K562 (cell line): ENCODE measurements around the gene PIBF1. TPM values are rescaled to one million over a fixed set of nuclear protein-coding genes. Genes with fewer than 3 reads are reported as not detected.
A peak's percentile ranks its signal among the peaks of the same experiment; 100 is the strongest.

Experiments
- ATAC-seq: fragments of 200-7000 bp; cut with Tn5 transposase; 3 replicates; pipeline ENCODE4 v1.9.1; 2020; ENCODE audit warnings: moderate library complexity
- BruUV-seq: library from RNA; stranded (reverse); fragments of 400-500 nt; replicated peaks from 2 replicates; lab custom pipeline; 2021; lab: Mats Ljungman, UMichigan
- CTCF ChIA-PET: fragments of 300-600 bp; formaldehyde crosslinking; extraction: SDS; loops from one replicate; lab custom pipeline; 2021; ENCODE audit warnings: low intra/inter-chr PET ratio; lab: Yijun Ruan, JAX
- POLR2A ChIA-PET: fragments of 300-600, 350-650 bp; sonication (Branson Sonifier 250); formaldehyde crosslinking; extraction: SDS; loops from one replicate; lab custom pipeline; 2021; ENCODE audit warnings: antibody characterized with exemption, inconsistent platforms; lab: Yijun Ruan, JAX
- DNase-seq, 4 experiments: peaks; one replicate each; pipeline versions ENCODE4 v3.0.0 to v3.0.0-alpha.2; 2011 to 2018; ENCODE audit warnings: low spot score in 3 of 4, mixed read lengths in 3 of 4; ENCODE audit errors: extremely low read depth in 1 of 4
- FAIRE-seq: peaks from 2 replicates; lab custom pipeline; 2011; peaks lifted over from hg19 to GRCh38; lab: Jason Lieb, UNC
- H2AFZ ChIP-seq: 2 replicates; pipeline ENCODE4 v1.6.0; 2011; ENCODE audit warnings: low read depth, low read length, control low read depth, inconsistent platforms
- H3K27ac ChIP-seq: fragments of 200-600 bp; 3 replicates; pipeline ENCODE4 v1.8.0; 2011; ENCODE audit warnings: low read depth, mild to moderate bottlenecking, control low read depth, inconsistent platforms, low read length, moderate library complexity, mixed read lengths; ENCODE audit errors: extremely low read depth
- H3K27me3 ChIP-seq, 2 experiments: fragments of 300-600 bp in 1 of 2; 2 replicates in 1 of 2; 3 replicates in 1 of 2; pipeline versions ENCODE4 v1.6.0 to v1.8.0; 2011; ENCODE audit warnings: inconsistent platforms in 2 of 2, low read length in 2 of 2, mild to moderate bottlenecking in 1 of 2, mixed read lengths in 1 of 2, moderate library complexity in 1 of 2; ENCODE audit not compliant: control insufficient read depth in 2 of 2, insufficient read depth in 2 of 2
- H3K36me3 ChIP-seq: fragments of 300-600 bp; 3 replicates; pipeline ENCODE4 v1.8.0; 2011; ENCODE audit warnings: mild to moderate bottlenecking, low read length, inconsistent platforms; ENCODE audit not compliant: control insufficient read depth, insufficient read depth
- H3K4me1 ChIP-seq, 2 experiments: fragments of 200-600 bp in 1 of 2; replicated peaks in 1 of 2; 2 replicates in 1 of 2; 3 replicates in 1 of 2; pipeline versions ENCODE4 v1.5.1 to v1.8.0; 2011; ENCODE audit warnings: inconsistent platforms in 2 of 2, low read length in 2 of 2, mild to moderate bottlenecking in 1 of 2, mixed read lengths in 1 of 2, moderate library complexity in 1 of 2; ENCODE audit not compliant: control insufficient read depth in 2 of 2, insufficient read depth in 2 of 2
- H3K4me2 ChIP-seq: 2 replicates; pipeline ENCODE4 v1.6.1; 2011; ENCODE audit warnings: low read length, control low read depth, inconsistent platforms, mixed read lengths; ENCODE audit not compliant: insufficient read depth
- H3K4me3 ChIP-seq: fragments of 200-600 bp; sonication (generic), shearing (Covaris generic); 2 replicates; pipeline ENCODE4 v1.5.1; 2016; ENCODE audit warnings: control low read depth, inconsistent platforms
- H3K79me2 ChIP-seq: fragments of 200-600 bp; 3 replicates; pipeline ENCODE4 v1.8.0; 2011; ENCODE audit warnings: low read length, inconsistent platforms; ENCODE audit not compliant: control insufficient read depth, insufficient read depth
- H3K9ac ChIP-seq, 2 experiments: 2 replicates each; pipeline versions ENCODE4 v1.6.0 to v1.6.1; 2011; ENCODE audit warnings: low read depth in 2 of 2, low read length in 2 of 2, control low read depth in 1 of 2, inconsistent platforms in 1 of 2, mild to moderate bottlenecking in 1 of 2, mixed read lengths in 1 of 2; ENCODE audit not compliant: insufficient read depth in 1 of 2
- H3K9me1 ChIP-seq: one replicate; pipeline ENCODE4 v1.6.0; 2011; ENCODE audit warnings: inconsistent platforms, mild to moderate bottlenecking, low read length, moderate library complexity; ENCODE audit not compliant: control insufficient read depth, insufficient read depth
- H3K9me3 ChIP-seq: replicated peaks from 2 replicates; pipeline ENCODE4 v1.5.1; 2011; ENCODE audit warnings: low read depth, low read length, inconsistent platforms; ENCODE audit not compliant: control insufficient read depth, insufficient read depth
- H4K20me1 ChIP-seq: replicated peaks from 2 replicates; pipeline ENCODE4 v1.6.1; 2011; ENCODE audit warnings: low read length, inconsistent platforms, mixed read lengths; ENCODE audit not compliant: control insufficient read depth, insufficient read depth
- CEBPB ChIP-seq: fragments of 450-650 bp; IDR thresholded peaks from 2 replicates; pipeline ENCODE4 v1.6.1; 2016; ENCODE audit warnings: missing genetic modification characterization, missing compliant biosample characterization
- CEBPG ChIP-seq, 3 experiments: fragments of 200-800 bp in 1 of 3; sonication (Bioruptor generic) in 1 of 3; sonication (generic) in 1 of 3; formaldehyde crosslinking in 1 of 3; IDR thresholded peaks in 2 of 3; conservative IDR thresholded peaks in 1 of 3; 2 replicates each; pipeline versions ENCODE4 v1.6.1 to v1.8.0; 2016 to 2022; ENCODE audit warnings: missing compliant biosample characterization in 2 of 3, missing genetic modification characterization in 2 of 3, mild to moderate bottlenecking in 1 of 3, missing genetic modification reagents in 1 of 3
- CHD4 ChIP-seq: fragments of 200-600 bp; sonication (generic); IDR thresholded peaks from 3 replicates; pipeline ENCODE4 v1.6.1; 2012; ENCODE audit warnings: low read depth, mild to moderate bottlenecking, mixed read lengths, low read length, inconsistent platforms; ENCODE audit not compliant: insufficient read depth, insufficient replicate concordance, poor library complexity, severe bottlenecking
- HDAC3 ChIP-seq: fragments of 450-650 bp; IDR thresholded peaks from 2 replicates; pipeline ENCODE4 v1.6.1; 2018; ENCODE audit warnings: borderline replicate concordance, mild to moderate bottlenecking, moderate library complexity; ENCODE audit not compliant: partially characterized antibody
- HLTF ChIP-seq: fragments of 450-650 bp; IDR thresholded peaks from 2 replicates; pipeline ENCODE4 v1.6.1; 2016
- HMG20B ChIP-seq: fragments of 250-450 bp; sonication (Bioruptor Pico); IDR thresholded peaks from 2 replicates; pipeline ENCODE4 v1.5.0; 2021; ENCODE audit warnings: mild to moderate bottlenecking
- HNRNPK ChIP-seq: fragments of 200-400 bp; formaldehyde crosslinking; IDR thresholded peaks from one replicate; pipeline ENCODE4 v1.6.1; 2018; ENCODE audit warnings: mild to moderate bottlenecking, low read depth, low read length; ENCODE audit not compliant: poor library complexity, severe bottlenecking
- SRF ChIP-seq, 2 experiments: fragments of 250-450, 450-650 bp in 1 of 2; sonication (Bioruptor Pico) in 1 of 2; sonication (generic) in 1 of 2; formaldehyde crosslinking; IDR thresholded peaks; 2 replicates each; pipeline versions ENCODE4 v1.5.0 to v1.5.1; 2020 to 2022; ENCODE audit warnings: mild to moderate bottlenecking in 1 of 2, missing genetic modification reagents in 1 of 2
- ZNF644 ChIP-seq: fragments of 200-800 bp; sonication (Bioruptor generic); IDR thresholded peaks from 2 replicates; pipeline ENCODE4 v1.6.1; 2016; ENCODE audit warnings: low read depth, missing genetic modification characterization, missing compliant biosample characterization
- ZNF77 ChIP-seq: fragments of 250-450 bp; sonication (Bioruptor Pico); IDR thresholded peaks from 2 replicates; pipeline ENCODE4 v1.5.0; 2020
- WGBS: fragments of 100-300 bp; shearing (Covaris generic); methylation state at CpG from one replicate; pipeline ENCODE4 v1.1.6; 2016; ENCODE audit warnings: low coverage, mixed read lengths; ENCODE audit not compliant: insufficient coverage; ENCODE audit errors: missing lambda C conversion rate; 5-methylcytosine and 5-hydroxymethylcytosine counted together
- in situ Hi-C: fragments of 300-500 bp; cut with MboI; formaldehyde crosslinking; loops from 4 replicates; pipeline ENCODE4 v1.15.0; 2018; ENCODE audit warnings: inconsistent platforms, mixed read lengths
- intact Hi-C: fragments of 100-400 bp; cut with micrococcal nuclease; formaldehyde crosslinking; loops from 2 replicates; pipeline ENCODE4 v1.14.2; 2022
- polyA plus RNA-seq, 8 experiments: library from polyadenylated mRNA; depleted of rRNA in 4 of 8; stranded (reverse) in 5 of 8; unstranded in 3 of 8; fragments of >200 nt; fragmentation: Nextera tagmentation in 2 of 8; fragmentation: Illumina TruSeq in 1 of 8; extraction: Ambion mirVana in 2 of 8; extraction: Trizol in 1 of 8; gene quantifications; 2 replicates each; pipeline versions ENCODE4 v1.2.1 to v1.2.3, GENCODE V29; 2011 to 2014; ENCODE audit warnings: inconsistent platforms in 1 of 8, missing spikeins in 1 of 8
- total RNA-seq, 7 experiments: library from RNA; depleted of rRNA in 6 of 7; stranded (reverse); fragments of >200 nt in 6 of 7; fragmentation: Illumina TruSeq in 2 of 7; extraction: Trizol in 2 of 7; gene quantifications; 2 replicates each; pipeline versions ENCODE4 v1.2.1 to v1.2.3, GENCODE V29; 2011 to 2021; ENCODE audit warnings: low replicate concordance in 1 of 7
- TF ChIP-seq, protein P1 (sequence below), 2 experiments: IDR thresholded peaks; 2 replicates each; pipeline ENCODE4 v1.6.1; 2011; ENCODE audit warnings: borderline replicate concordance in 1 of 2, control low read depth in 1 of 2, low read depth in 1 of 2, low read length in 1 of 2, mild to moderate bottlenecking in 1 of 2, mixed read lengths in 1 of 2, moderate library complexity in 1 of 2; ENCODE audit not compliant: insufficient read depth in 1 of 2, insufficient read length in 1 of 2, poor library complexity in 1 of 2, severe bottlenecking in 1 of 2; ENCODE audit errors: extremely low read depth in 1 of 2

Gene PIBF1
- total and polyA plus RNA-seq, 9 of the 15 experiments (the other 6 are each of a cell fraction or from before 2014, with no cell fraction given): 9.1 to 28.8 (median 14.7) TPM

DNA sequence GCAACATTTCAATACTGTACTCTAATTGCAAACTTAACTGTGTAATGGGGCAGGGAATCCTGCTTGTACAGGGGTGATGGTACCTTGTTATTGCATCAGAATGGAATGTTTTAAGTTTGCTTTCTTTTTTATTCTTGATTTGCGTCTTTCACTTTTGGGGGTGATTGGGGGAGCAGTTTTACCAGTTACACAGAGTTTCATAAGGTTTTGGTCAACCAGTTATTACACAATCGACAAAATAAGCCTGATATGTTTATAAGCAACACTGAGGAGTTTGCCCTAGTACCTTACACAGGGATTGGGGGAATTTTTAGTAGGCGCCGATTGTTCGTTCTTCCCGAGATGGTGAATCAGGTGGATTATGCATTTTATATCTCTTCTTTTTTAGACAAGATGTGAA lies 279.5 kb downstream of the PIBF1 start:
- Histone ChIP-seq H3K36me3 (no peaks in the 10 kb centered on the region), H3K27ac (no peak overlapping the region), H3K79me2 (no peaks in the 10 kb centered on the region), H3K9me1 (no peaks in the 10 kb centered on the region), H3K4me1 (peaks cover 3 to 13% of the 10 kb centered on the region in 2 experiments; a peak in 4 of 5 replicates), H4K20me1 (no peaks in the 10 kb centered on the region), H3K9ac (no peak overlapping the region), H3K27me3 (peaks cover 2 to 5% of the 10 kb centered on the region in 2 experiments; a peak in 3 of 5 replicates), H3K9me3 (no peaks in the 10 kb centered on the region; the same call in 1 of the 2 replicates), H3K4me2 (no peak overlapping the region), H3K4me3 (no peak overlapping the region), H2AFZ (no peak overlapping the region)
- intact Hi-C loops (no loop called here), in situ Hi-C loops (no loop called here)
- BruUV-seq: no TSS peak
- ATAC-seq (no peak), DNase-seq (no peak), FAIRE-seq (no peak)
- POLR2A ChIA-PET: no interaction called here
- CTCF ChIA-PET: no interaction called here
- 58% methylated on average over 6 of the region's 6 CpGs for WGBS
- TF ChIP-seq CEBPB (peak; percentile 53), HMG20B (CRISPR knock-in tag) (no peak), CHD4 (no peak), HLTF (no peak), SRF (CRISPR knock-in tag; IDR thresholded peaks at IDR 0.05) (no peak), ZNF77 (CRISPR knock-in tag) (no peak), ZNF644 (tag) (no peak), HNRNPK (no peak), HDAC3 (no peak), CEBPG (CRISPR knock-in tag; IDR thresholded peaks at IDR 0.05) (no peak), CEBPG (tag; conservative IDR thresholded peaks at IDR 0.05 in 1 of 2, IDR thresholded peaks at IDR 0.05 in 1 of 2) (peak; percentile 37 to 41; a peak in 3 of 4 replicates)
- TF ChIP-seq, protein P1, sequence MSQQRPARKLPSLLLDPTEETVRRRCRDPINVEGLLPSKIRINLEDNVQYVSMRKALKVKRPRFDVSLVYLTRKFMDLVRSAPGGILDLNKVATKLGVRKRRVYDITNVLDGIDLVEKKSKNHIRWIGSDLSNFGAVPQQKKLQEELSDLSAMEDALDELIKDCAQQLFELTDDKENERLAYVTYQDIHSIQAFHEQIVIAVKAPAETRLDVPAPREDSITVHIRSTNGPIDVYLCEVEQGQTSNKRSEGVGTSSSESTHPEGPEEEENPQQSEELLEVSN (IDR thresholded peaks at IDR 0.05; ENCODE audit: borderline replicate concordance in 1 of 2, extremely low read depth in 1 of 2, insufficient read depth in 1 of 2, insufficient read length in 1 of 2, low read depth in 1 of 2, low read length in 1 of 2, poor library complexity in 1 of 2, severe bottlenecking in 1 of 2): no peak
